Measurements from ENCODE around the gene GPR153.
"Not testable (repeated sequence)": the region's sequence is repeated elsewhere in the genome, so short reads cannot be mapped to it uniquely, and the experiment has no call there.

Gene GPR153

DNA sequence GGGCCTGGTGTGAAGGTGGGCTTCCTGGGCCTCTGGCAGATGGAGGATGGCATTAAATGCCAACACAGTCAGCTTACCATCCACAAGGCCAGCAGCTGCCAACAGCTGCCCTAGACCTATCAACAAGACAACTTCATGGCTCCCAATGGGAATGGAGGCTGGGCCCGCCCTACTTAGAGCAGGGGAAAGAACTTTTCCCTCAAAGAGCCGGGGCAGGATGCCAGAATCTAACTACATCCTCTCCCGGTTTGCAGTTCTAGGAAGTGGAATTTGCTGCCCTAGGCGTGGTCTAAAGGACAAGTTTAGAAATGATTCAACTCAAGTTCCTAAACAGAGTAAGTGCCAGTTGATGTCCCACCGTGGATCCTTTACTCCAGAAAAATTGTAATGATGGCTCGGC lies 38.3 kb downstream of the GPR153 start:
- TF ChIP-seq, protein P1, sequence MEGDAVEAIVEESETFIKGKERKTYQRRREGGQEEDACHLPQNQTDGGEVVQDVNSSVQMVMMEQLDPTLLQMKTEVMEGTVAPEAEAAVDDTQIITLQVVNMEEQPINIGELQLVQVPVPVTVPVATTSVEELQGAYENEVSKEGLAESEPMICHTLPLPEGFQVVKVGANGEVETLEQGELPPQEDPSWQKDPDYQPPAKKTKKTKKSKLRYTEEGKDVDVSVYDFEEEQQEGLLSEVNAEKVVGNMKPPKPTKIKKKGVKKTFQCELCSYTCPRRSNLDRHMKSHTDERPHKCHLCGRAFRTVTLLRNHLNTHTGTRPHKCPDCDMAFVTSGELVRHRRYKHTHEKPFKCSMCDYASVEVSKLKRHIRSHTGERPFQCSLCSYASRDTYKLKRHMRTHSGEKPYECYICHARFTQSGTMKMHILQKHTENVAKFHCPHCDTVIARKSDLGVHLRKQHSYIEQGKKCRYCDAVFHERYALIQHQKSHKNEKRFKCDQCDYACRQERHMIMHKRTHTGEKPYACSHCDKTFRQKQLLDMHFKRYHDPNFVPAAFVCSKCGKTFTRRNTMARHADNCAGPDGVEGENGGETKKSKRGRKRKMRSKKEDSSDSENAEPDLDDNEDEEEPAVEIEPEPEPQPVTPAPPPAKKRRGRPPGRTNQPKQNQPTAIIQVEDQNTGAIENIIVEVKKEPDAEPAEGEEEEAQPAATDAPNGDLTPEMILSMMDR (IDR thresholded peaks at IDR 0.05; ENCODE audit: low read depth, low read length) = no peak
- H3K4me3 ChIP-seq (ENCODE audit: low read depth, low read length) = no peak overlapping the region

DNA sequence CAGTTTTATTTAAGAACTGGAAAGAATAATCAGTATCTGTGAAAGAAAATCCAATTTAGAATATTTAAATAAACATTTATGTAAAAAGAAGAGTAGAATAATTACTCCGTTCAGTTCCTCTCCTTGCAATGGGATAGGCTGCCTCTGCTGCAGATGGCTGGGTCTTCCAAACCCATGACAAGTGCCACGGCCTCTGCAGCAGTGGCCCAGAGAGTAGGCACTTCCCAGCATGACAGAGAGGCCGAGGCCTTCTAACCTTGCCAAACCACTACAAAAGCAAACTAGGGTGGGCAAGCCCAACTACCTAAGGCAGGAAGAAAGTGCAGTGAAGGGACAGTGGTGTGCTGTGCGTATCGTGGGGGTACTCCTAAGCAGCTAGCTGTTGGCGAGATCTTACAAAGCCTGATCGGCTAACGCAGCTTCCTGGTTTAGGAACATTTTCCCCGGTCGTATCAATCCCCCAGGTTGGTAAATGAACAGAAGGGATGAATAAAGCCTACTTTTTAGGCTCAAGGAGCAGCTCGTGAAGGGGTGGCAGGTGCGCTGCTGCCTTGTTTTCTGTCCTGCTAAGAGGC lies 39.6 kb downstream of the GPR153 start:
- TF ChIP-seq, protein P1 (IDR thresholded peaks at IDR 0.05; ENCODE audit: low read depth, low read length) = no peak
- no peak overlapping the region for H3K4me3 ChIP-seq (ENCODE audit: low read depth, low read length)

DNA sequence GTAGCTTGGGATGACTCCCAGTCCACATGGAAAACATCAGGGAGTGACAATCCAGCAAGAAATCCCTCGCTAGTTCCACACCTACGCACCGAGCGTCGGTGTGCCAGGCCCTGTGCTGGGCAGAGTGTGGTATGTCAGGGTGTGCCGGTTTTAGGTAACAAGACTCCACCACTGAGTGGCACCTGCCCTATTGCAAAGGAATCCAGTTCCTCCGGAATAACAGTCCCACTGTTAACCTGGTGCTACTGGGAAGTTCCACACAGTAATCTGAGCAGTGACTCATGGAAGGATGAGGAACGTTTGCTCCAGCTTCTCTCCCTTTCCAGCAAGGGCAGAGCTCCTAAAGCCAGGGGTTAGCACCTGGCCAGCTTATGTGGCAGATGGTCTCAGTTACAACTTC lies 40.7 kb downstream of the GPR153 start:
- TF ChIP-seq, protein P1 (IDR thresholded peaks at IDR 0.05; ENCODE audit: low read depth, low read length) = no peak
- no peak overlapping the region for H3K4me3 ChIP-seq (ENCODE audit: low read depth, low read length)

DNA sequence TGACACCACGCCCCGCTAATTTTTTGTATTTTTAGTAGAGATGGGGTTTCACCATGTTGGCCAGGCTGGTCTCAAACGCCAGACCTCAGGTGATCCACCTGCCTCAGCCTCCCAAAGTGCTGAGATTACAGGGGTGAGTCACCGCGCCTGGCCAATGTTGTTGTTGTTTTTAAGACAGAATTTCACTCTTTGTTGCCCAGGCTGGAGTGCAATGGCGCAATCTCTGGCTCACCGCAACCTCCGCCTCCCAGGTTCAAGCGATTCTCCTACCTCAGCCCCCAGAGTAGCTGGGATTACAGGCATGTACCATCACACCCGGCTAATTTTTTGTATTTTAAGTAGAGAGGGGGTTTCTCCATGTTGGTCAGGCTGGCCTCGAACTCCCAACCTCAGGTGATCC lies 41.3 kb downstream of the GPR153 start:
- not testable (repeated sequence) for H3K4me3 ChIP-seq (ENCODE audit: low read depth, low read length)

DNA sequence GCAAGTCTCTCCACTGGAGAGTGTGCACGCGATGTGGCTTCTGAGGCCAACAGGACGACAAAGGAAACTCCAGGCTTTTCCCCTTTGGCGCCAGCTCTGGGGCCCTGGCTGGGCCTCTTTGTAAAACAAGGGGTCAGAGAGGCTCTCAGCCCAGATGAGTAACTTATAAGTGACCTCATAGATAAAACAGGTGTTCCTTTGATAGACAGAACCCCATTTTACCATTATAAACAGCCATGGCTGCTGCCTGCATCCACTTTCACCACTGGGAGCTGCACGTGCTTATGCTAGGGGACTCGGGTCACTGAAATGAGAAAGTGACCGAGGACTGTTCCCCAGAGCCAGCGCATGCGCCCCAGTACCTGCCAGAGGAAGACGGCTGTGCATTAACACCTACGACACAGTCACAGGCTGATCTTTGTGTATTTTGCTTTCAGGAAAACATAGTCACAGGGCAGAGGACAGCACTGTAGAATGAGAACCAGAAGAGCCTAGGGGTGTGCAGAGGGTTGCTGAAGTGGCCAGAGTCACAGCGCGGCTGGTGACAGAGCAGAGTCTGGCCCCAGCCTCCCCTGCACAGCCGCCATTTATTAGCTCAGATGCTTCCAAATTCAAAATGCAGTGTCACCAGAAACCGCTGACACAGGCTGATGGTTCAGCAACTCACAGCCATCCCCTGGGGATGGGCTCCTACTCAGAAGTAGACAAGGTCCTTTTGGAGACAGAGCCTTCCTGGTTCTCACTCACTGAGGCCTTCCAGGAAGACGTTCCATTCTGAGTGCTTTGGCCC lies 42.3 kb downstream of the GPR153 start:
- no peak overlapping the region for H3K4me3 ChIP-seq (ENCODE audit: low read depth, low read length)
- TF ChIP-seq, protein P1 (IDR thresholded peaks at IDR 0.05; ENCODE audit: low read depth, low read length) = no peak

DNA sequence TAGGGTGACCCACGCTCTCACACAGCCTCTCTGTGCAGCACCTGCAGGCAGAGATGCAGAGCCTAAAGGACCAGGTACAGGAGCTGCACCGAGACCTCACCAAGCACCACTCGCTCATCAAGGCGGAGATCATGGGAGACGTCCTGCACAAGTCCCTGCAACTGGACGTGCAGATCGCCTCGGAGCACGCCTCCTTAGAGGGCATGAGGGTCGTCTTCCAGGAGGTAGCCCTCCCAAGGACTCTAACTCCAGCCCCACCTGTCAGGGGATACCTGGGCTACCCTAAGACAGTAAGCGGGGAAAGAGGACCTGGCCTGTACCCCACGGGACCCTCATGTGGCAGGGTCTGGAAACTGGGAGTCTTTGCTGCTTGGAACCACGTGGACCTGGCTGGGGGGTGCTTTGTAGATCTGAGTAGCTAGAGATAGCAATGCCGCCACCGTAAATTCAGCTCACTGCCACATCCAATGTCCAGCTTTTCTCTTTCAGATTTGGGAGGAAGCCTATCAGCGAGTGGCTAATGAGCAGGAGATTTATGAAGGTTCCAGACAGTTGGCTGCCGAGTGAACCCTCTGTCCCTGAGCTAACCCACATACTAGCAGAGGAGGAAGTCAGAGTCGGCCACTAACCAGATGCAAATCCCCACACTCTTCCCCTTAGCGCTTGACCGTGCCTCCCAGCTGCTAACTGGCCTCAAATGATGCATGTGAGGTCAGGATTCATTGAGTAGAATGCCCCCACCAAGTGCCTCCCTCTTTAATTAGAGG lies 48.5 kb downstream of the GPR153 start:
- no peak overlapping the region for H3K4me3 ChIP-seq (ENCODE audit: low read depth, low read length)
- TF ChIP-seq, protein P1 (IDR thresholded peaks at IDR 0.05; ENCODE audit: low read depth, low read length) = no peak

DNA sequence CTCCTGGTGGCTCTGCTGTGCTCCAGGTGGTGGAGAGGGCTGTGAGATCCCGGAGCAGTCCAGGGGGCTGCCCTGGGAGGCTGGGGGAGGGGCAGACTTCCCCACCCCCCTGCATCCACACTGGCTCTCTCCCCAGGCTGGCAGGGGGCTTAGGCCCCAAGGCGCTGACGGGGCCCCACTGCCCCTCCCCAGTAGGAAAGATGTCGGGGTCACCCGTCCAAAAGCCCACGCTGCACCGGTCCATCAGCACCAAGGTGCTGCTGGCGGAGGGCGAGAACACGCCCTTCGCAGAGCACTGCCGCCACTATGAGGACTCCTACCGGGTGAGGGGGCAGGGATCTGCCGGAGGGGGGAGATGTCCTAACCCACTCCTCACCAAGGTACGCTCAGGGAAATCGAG lies 49.2 kb downstream of the GPR153 start:
- TF ChIP-seq, protein P1 (IDR thresholded peaks at IDR 0.05; ENCODE audit: low read depth, low read length) = no peak
- H3K4me3 ChIP-seq (ENCODE audit: low read depth, low read length) = no peak overlapping the region

Measured in WI38 (cell line).